Measurements from ENCODE around the gene MRPL53.
"Not testable (repeated sequence)": the region's sequence is repeated elsewhere in the genome, so short reads cannot be mapped to it uniquely, and the experiment has no call there.

MRPL53 gene

GRCh38 chr2:74502147-74502719 is 29.8 kb upstream of the MRPL53 start:
- no peak for DNase-seq

- DNase-seq = no peak
Measured at GRCh38 chr2:74501335-74502071, 29.0 kb upstream of the MRPL53 start.

- no peak for DNase-seq
Measured at GRCh38 chr2:74500578-74500946, 28.1 kb upstream of the MRPL53 start.

- DNase-seq = no peak
Measured at GRCh38 chr2:74499940-74500577, 27.6 kb upstream of the MRPL53 start.

DNA sequence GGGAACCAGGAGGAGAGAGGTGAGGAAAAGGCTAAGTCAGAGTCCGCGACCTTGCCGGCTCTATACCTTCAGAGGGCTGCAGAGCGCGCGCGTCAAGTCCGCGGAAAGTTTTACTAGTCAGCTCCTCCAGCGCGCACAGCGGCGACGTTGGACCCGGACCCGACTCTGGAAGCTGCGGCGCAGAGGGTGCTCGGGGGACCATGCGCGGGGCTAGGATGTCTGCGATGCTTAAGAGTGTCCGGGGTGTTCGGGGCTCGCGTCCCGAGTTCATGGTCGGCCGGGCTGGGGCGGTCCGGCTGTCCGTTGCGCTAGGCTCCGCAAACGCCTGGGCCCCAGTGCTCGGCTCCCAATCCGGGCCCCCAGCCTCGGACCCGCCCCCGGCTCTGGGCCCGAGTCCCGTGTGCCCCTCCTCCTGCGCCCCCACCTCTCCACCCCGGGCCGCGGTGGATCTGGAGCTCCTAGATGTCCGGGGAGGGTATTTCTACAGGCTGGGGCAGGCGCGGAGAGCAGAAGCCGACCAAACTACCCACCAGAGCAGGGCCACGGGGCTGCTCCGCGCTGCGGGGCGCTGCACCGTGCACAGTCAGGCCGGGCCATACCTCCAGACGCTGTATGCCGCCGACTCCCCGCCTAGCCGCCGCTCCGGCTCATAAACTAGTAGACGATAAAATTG is 26.9 kb upstream of the MRPL53 start, which contains the start of gene LBX2:
LBX2 (minus strand) TSS at position 337 of the 673 bp plus-strand sequence; CDS start at position 271, 66 bp downstream.
- no peak for DNase-seq

- DNase-seq = no peak
Measured at GRCh38 chr2:74498500-74499266, 26.2 kb upstream of the MRPL53 start.

DNA sequence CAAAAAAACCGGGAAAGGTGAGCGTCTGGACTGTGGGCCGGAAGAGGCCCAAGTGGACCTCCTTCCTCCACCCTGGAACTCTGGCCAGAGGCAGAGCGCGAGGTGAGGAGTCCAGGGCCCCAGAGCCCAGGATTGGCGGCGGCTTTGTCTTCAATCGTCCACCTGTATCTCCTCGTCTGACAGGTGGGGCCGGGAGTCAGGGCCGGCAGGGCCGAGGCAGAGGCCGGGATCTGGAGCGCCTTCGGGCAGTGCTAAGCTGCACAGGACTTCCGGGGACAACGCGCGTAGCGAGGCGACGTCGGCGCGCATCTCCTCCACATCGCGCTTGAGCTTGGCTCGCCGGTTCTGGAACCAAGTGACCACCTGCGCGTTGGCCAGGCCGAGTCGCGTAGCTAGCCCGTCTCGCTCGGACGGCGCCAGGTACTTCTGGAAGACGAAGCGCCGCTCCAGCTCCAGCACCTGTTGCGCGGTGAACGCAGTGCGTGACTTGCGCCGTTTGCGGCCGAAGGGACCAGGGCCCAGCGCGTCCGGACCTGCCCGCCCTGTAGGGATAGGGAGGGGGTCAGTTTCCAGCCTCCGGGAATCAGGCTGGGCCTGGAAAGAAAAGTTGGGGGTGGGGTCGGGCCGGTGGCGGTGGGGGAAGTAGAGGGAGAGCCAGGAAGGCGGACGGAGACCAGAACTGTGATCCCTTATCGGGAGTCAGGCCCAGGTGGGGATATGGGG is 25.5 kb upstream of the MRPL53 start:
- DNase-seq = no peak

GRCh38 chr2:74496997-74497776 is 24.7 kb upstream of the MRPL53 start:
- DNase-seq = no peak

- DNase-seq = no peak
Measured at GRCh38 chr2:74495440-74495839, 23.0 kb upstream of the MRPL53 start.

DNA sequence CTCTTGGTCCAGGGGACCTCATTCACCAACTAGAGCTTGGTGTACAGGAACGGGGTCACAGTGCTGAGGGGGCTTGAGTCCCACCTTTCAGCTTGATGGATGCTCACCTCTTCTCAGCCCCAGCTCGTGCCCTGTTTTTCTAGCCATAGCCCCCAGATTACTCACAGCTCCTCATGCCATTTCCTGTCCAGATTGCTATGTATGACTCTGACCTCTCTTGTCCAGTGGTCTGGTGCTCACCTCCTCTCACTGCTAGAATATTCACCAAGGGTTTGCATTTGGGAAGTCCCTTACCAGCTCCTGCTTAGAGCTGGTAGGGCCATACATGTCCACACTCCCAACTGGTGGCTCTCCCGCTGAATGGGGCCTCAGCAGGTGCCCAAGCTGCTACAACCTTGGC is 21.1 kb upstream of the MRPL53 start:
- DNase-seq = no peak

- DNase-seq = no peak
Measured at GRCh38 chr2:74491648-74492544, 19.4 kb upstream of the MRPL53 start.

GRCh38 chr2:74489906-74490305 is 17.4 kb upstream of the MRPL53 start:
- DNase-seq = no peak

DNA sequence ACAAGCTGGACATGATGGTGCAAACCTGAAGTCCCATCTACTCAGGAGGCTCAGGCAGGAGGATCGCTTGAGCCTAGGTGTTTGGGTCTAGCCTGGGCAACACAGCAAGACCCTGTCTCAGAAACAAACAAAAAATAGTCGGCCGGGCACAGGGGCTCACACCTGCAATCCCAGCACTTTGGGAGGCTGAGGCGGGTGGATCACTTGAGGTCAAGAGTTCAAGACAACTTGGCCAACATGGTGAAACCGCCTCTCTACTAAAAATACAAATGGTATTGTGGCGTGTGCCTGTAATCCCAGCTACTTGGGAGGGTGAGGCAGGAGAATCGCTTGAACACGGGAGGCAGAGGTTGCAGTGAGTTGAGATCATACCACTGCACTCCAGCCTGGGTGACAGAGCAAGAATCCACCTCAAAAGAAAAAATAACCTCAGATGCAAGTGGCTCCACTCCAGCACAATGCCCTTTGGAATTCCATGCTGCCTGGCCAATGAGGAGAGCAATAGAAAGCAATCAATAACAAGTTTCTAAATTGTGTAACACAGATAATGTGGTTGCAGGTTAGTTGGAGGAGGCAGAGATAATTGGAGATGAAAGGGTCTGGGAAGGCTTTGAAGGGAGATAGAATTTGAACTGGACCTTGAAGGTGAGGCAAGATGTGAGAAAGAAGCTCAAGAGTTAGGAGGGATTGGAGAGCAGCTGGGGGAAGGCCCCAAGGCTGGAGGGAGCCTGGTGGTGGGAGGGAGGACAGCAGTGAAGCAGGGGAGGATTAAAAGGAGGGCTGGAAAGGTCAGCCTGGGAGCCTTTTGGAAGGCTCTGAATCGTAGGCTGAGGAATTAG is 16.4 kb upstream of the MRPL53 start:
- DNase-seq = no peak

GRCh38 chr2:74486141-74486540 is 13.7 kb upstream of the MRPL53 start:
- DNase-seq = no peak

GRCh38 chr2:74483675-74484164 is 11.2 kb upstream of the MRPL53 start:
- DNase-seq = not testable (repeated sequence)

GRCh38 chr2:74482801-74483674 is 10.6 kb upstream of the MRPL53 start, which contains the start of the genes CCDC142 and TTC31:
Gene CCDC142 (minus strand): TSS chr2:74482998. CDS start chr2:74482837, 161 bp downstream.
Gene TTC31 (plus strand): TSS chr2:74483081. CDS start chr2:74483096, 15 bp downstream.
- peak; percentile 87 for DNase-seq

- DNase-seq = no peak
Measured at GRCh38 chr2:74481961-74482800, 9.7 kb upstream of the MRPL53 start.

Measured in NCI-H748 treated with DMSO at 0.1 percent for 48 hours (cell line).